Omental fat pad (tissue), 4 donors: ENCODE measurements around the gene TCF3. TPM values are rescaled to one million over a fixed set of nuclear protein-coding genes. Genes with fewer than 3 reads are reported as not detected.

ENCODE experiments used
- ATAC-seq: fragments of 150-250 bp; one replicate; pipeline ENCODE4 v1.9.1; 2016; ENCODE audit warnings: mild to moderate bottlenecking, moderate library complexity; ENCODE audit not compliant: low FRiP score
- DNase-seq: peaks from one replicate; pipeline ENCODE4 v3.0.0-alpha.2; 2019; ENCODE audit warnings: low spot score
- CTCF ChIP-seq, 3 donors: fragments of 450-650 bp; IDR thresholded peaks; one replicate each; pipeline ENCODE4 v1.5.1; 2016 to 2017; ENCODE audit warnings: antibody characterized with exemption in 3 of 3, mild to moderate bottlenecking in 3 of 3, moderate library complexity in 2 of 3
- total RNA-seq, 4 donors: library from RNA; depleted of rRNA; stranded (reverse); fragments of >200 nt; gene quantifications; one replicate each; pipeline ENCODE4 v1.1.0, GENCODE V29; 2016

Gene TCF3
- total RNA-seq, 4 donors from 2014 or later = 24.2 to 46.6 (median 40.4) TPM

- ATAC-seq = no peak
- TF ChIP-seq CTCF (IDR thresholded peaks at IDR 0.05) = no peak
Observed at GRCh38 chr19:1599460-1599846, 53.0 kb downstream of the TCF3 start.

GRCh38 chr19:1598777-1599459 is 53.5 kb downstream of the TCF3 start:
- no peak for ATAC-seq
- no peak for DNase-seq
- no peak for TF ChIP-seq CTCF (IDR thresholded peaks at IDR 0.05)

More at GRCh38 chr19:1599460-1599846, 53.0 kb downstream of the TCF3 start:
- DNase-seq = no peak

GRCh38 chr19:1593501-1593772 is 59.0 kb downstream of the TCF3 start:
- ATAC-seq = no peak
- DNase-seq = no peak
- no peak for TF ChIP-seq CTCF (IDR thresholded peaks at IDR 0.05)

- no peak for TF ChIP-seq CTCF (IDR thresholded peaks at IDR 0.05)
- peak; percentile 70 for DNase-seq
- peak; percentile 96 for ATAC-seq
Observed at GRCh38 chr19:1592755-1593500, 59.5 kb downstream of the TCF3 start, which contains the start of gene MBD3. Gene MBD3 (minus strand): TSS chr19:1592865. CDS start chr19:1592631, 234 bp downstream.

GRCh38 chr19:1592024-1592754 is 60.2 kb downstream of the TCF3 start:
- no peak for TF ChIP-seq CTCF (IDR thresholded peaks at IDR 0.05)
- ATAC-seq (peak; percentile 85), DNase-seq (peak; percentile 42)

GRCh38 chr19:1591421-1592023 is 60.9 kb downstream of the TCF3 start:
- TF ChIP-seq CTCF (IDR thresholded peaks at IDR 0.05) = no peak
- ATAC-seq (no peak), DNase-seq (no peak)
